Femur (tissue), 1 donor: ENCODE results near the gene GPC3.

ENCODE experiments used
- DNase-seq: peaks from one replicate; pipeline ENCODE4 v3.0.0-alpha.2; 2017

GPC3 gene

GRCh38 chrX:133834771-133835170 is 150.6 kb downstream of the GPC3 start:
- no peak for DNase-seq

- no peak for DNase-seq
Observed at GRCh38 chrX:133819546-133819945, 165.8 kb downstream of the GPC3 start.

- no peak for DNase-seq
Observed at GRCh38 chrX:133818019-133818418, 167.4 kb downstream of the GPC3 start.

- DNase-seq, result no peak
Observed at GRCh38 chrX:133815496-133815895, 169.9 kb downstream of the GPC3 start.

GRCh38 chrX:133813971-133814370 is 171.4 kb downstream of the GPC3 start:
- DNase-seq, result no peak

- no peak for DNase-seq
Observed at GRCh38 chrX:133812402-133812801, 173.0 kb downstream of the GPC3 start.

- DNase-seq, result no peak
Observed at GRCh38 chrX:133810925-133811324, 174.5 kb downstream of the GPC3 start.

GRCh38 chrX:133804072-133804471 is 181.3 kb downstream of the GPC3 start:
- peak; percentile 38 for DNase-seq

- no peak for DNase-seq
Observed at GRCh38 chrX:133796282-133796681, 189.1 kb downstream of the GPC3 start.

- DNase-seq, result no peak
Observed at GRCh38 chrX:133794126-133794525, 191.3 kb downstream of the GPC3 start.

GRCh38 chrX:133793626-133794025 is 191.8 kb downstream of the GPC3 start:
- no peak for DNase-seq

- DNase-seq, result peak; percentile 83
Observed at GRCh38 chrX:133792198-133792953, 193.0 kb downstream of the GPC3 start.

- DNase-seq, result no peak
Observed at GRCh38 chrX:133789829-133790228, 195.6 kb downstream of the GPC3 start.

- no peak for DNase-seq
Observed at GRCh38 chrX:133786382-133786781, 199.0 kb downstream of the GPC3 start.

GRCh38 chrX:133783274-133783673 is 202.1 kb downstream of the GPC3 start:
- no peak for DNase-seq

GRCh38 chrX:133781174-133781573 is 204.2 kb downstream of the GPC3 start:
- DNase-seq, result peak; percentile 25

- no peak for DNase-seq
Observed at GRCh38 chrX:133776072-133776471, 209.3 kb downstream of the GPC3 start.

GRCh38 chrX:133774807-133775206 is 210.6 kb downstream of the GPC3 start:
- no peak for DNase-seq

GRCh38 chrX:133771086-133771646 is 214.2 kb downstream of the GPC3 start:
- no peak for DNase-seq

GRCh38 chrX:133762976-133763548 is 222.3 kb downstream of the GPC3 start:
- peak; percentile 28 for DNase-seq

GRCh38 chrX:133754657-133755056 is 230.7 kb downstream of the GPC3 start:
- DNase-seq, result no peak

- DNase-seq, result no peak
Observed at GRCh38 chrX:133749951-133750350, 235.4 kb downstream of the GPC3 start.

GRCh38 chrX:133749370-133749769 is 236.0 kb downstream of the GPC3 start:
- DNase-seq, result peak; percentile 37

GRCh38 chrX:133747196-133747595 is 238.2 kb downstream of the GPC3 start:
- DNase-seq, result no peak
